H1 (cell line): ENCODE measurements around the gene GRM4. TPM values are rescaled to one million over a fixed set of nuclear protein-coding genes. Genes with fewer than 3 reads are reported as not detected.

Source experiments
- CTCF ChIA-PET: fragments of 300-600 bp; sonication (Branson Sonifier 250); formaldehyde crosslinking; loops from one replicate; lab custom pipeline; 2021; ENCODE audit not compliant: partially characterized antibody; lab: Charles Lee
- POLR2A ChIA-PET: fragments of 300-600 bp; sonication (Branson Sonifier 250); formaldehyde crosslinking; loops from one replicate; lab custom pipeline; 2021; ENCODE audit warnings: inconsistent platforms; ENCODE audit not compliant: partially characterized antibody; lab: Charles Lee
- DNase-seq, 2 experiments: peaks; one replicate each; pipeline versions ENCODE4 v3.0.0 to v3.0.0-alpha.2; 2010 to 2022; ENCODE audit warnings: low spot score in 2 of 2, low read depth in 1 of 2, mixed read lengths in 1 of 2
- FAIRE-seq: peaks from 2 replicates; lab custom pipeline; 2011; peaks lifted over from hg19 to GRCh38; lab: Jason Lieb, UNC
- H2AFZ ChIP-seq: 2 replicates; pipeline ENCODE4 v1.8.1; 2012; ENCODE audit warnings: low read length, inconsistent platforms
- H2AK5ac ChIP-seq: 2 replicates; pipeline ENCODE4 v1.6.1; 2013; ENCODE audit warnings: low read depth, low read length
- H2BK120ac ChIP-seq: replicated peaks from 2 replicates; pipeline ENCODE3; 2013; ENCODE audit warnings: low read depth, low read length, inconsistent platforms
- H2BK12ac ChIP-seq: 2 replicates; pipeline ENCODE4 v1.6.1; 2013; ENCODE audit warnings: low read depth, low read length
- H2BK15ac ChIP-seq: 2 replicates; pipeline ENCODE4 v1.6.1; 2013; ENCODE audit warnings: low read length
- H2BK20ac ChIP-seq: 2 replicates; pipeline ENCODE4 v1.6.1; 2013; ENCODE audit warnings: low read length
- H2BK5ac ChIP-seq: 2 replicates; pipeline ENCODE4 v1.6.1; 2013; ENCODE audit warnings: low read depth, low read length
- H3K14ac ChIP-seq: 2 replicates; pipeline ENCODE4 v1.6.1; 2013; ENCODE audit warnings: inconsistent platforms; ENCODE audit not compliant: insufficient read length
- H3K18ac ChIP-seq: 2 replicates; pipeline ENCODE4 v1.6.1; 2013; ENCODE audit warnings: low read length; ENCODE audit errors: extremely low read depth
- H3K23ac ChIP-seq: 2 replicates; pipeline ENCODE4 v1.6.1; 2013; ENCODE audit warnings: inconsistent platforms; ENCODE audit not compliant: insufficient read length
- H3K23me2 ChIP-seq: 2 replicates; pipeline ENCODE4 v1.6.1; 2013; ENCODE audit warnings: low read depth, low read length
- H3K27ac ChIP-seq: 2 replicates; pipeline ENCODE4 v1.6.1; 2011; ENCODE audit warnings: low read depth, low read length, inconsistent platforms
- H3K27me3 ChIP-seq, 4 experiments: replicated peaks in 1 of 4; 1 replicate in 1 of 4; 2 replicates in 3 of 4; pipeline versions ENCODE4 v1.6.1 to v1.8.1; 2011 to 2013; ENCODE audit warnings: low read length in 3 of 4, mild to moderate bottlenecking in 3 of 4, inconsistent platforms in 2 of 4, mixed read lengths in 2 of 4, moderate library complexity in 1 of 4; ENCODE audit not compliant: control insufficient read depth in 3 of 4, insufficient read depth in 3 of 4; ENCODE audit errors: extremely low read depth in 1 of 4
- H3K36me3 ChIP-seq, 4 experiments: 2 replicates each; pipeline versions ENCODE4 v1.6.1 to v1.8.1; 2011 to 2013; ENCODE audit warnings: mild to moderate bottlenecking in 4 of 4, low read length in 3 of 4, moderate library complexity in 2 of 4, control low read depth in 1 of 4, inconsistent platforms in 1 of 4; ENCODE audit not compliant: insufficient read depth in 4 of 4, control insufficient read depth in 2 of 4
- H3K4ac ChIP-seq: replicated peaks from 2 replicates; pipeline ENCODE3; 2013; ENCODE audit warnings: low read length, low read depth, mixed read lengths, inconsistent platforms; ENCODE audit not compliant: insufficient read length
- H3K4me1 ChIP-seq, 4 experiments: replicated peaks in 1 of 4; 1 replicate in 1 of 4; 2 replicates in 3 of 4; pipeline versions ENCODE4 v1.6.1 to v1.8.1; 2011 to 2013; ENCODE audit warnings: low read length in 3 of 4, inconsistent platforms in 2 of 4, mixed read lengths in 1 of 4; ENCODE audit not compliant: insufficient read depth in 4 of 4, control insufficient read depth in 3 of 4
- H3K4me2 ChIP-seq, 2 experiments: 2 replicates each; pipeline versions ENCODE4 v1.6.1 to v1.8.1; 2011 to 2013; ENCODE audit warnings: low read depth in 2 of 2, low read length in 2 of 2, control low read depth in 1 of 2, inconsistent platforms in 1 of 2, mild to moderate bottlenecking in 1 of 2; ENCODE audit not compliant: insufficient read depth in 1 of 2
- H3K4me3 ChIP-seq, 4 experiments: fragments of 200-600, 300-600 bp in 1 of 4; sonication (generic), shearing (Covaris generic), sonication (Bioruptor Twin) in 1 of 4; 2 replicates each; pipeline versions ENCODE4 v1.5.1 to v1.8.1; 2011 to 2016; ENCODE audit warnings: low read length in 4 of 4, low read depth in 3 of 4, control low read depth in 2 of 4, inconsistent platforms in 2 of 4, mild to moderate bottlenecking in 2 of 4, mixed read lengths in 1 of 4, moderate library complexity in 1 of 4; ENCODE audit not compliant: insufficient read depth in 2 of 4; ENCODE audit errors: extremely low read depth in 1 of 4
- H3K56ac ChIP-seq: replicated peaks from 2 replicates; pipeline ENCODE3; 2013; ENCODE audit warnings: low read depth, mild to moderate bottlenecking, mixed read lengths, low read length, inconsistent platforms; ENCODE audit not compliant: insufficient read length
- H3K79me1 ChIP-seq: 2 replicates; pipeline ENCODE4 v1.6.1; 2013; ENCODE audit warnings: low read depth, low read length, control low read depth
- H3K79me2 ChIP-seq, 2 experiments: 2 replicates each; pipeline versions ENCODE4 v1.6.1 to v1.8.1; 2012 to 2013; ENCODE audit warnings: low read length in 2 of 2, mild to moderate bottlenecking in 2 of 2, inconsistent platforms in 1 of 2; ENCODE audit not compliant: insufficient read depth in 2 of 2, control insufficient read depth in 1 of 2
- H3K9ac ChIP-seq, 4 experiments: replicated peaks in 1 of 4; 1 replicate in 1 of 4; 2 replicates in 3 of 4; pipeline versions ENCODE4 v1.6.1 to v1.8.1; 2011 to 2013; ENCODE audit warnings: low read depth in 3 of 4, low read length in 3 of 4, control low read depth in 2 of 4, mild to moderate bottlenecking in 2 of 4, moderate library complexity in 2 of 4, inconsistent platforms in 1 of 4; ENCODE audit errors: extremely low read depth in 1 of 4
- H3K9me3 ChIP-seq, 2 experiments: 2 replicates each; pipeline versions ENCODE4 v1.6.1 to v1.8.1; 2012 to 2013; ENCODE audit warnings: mild to moderate bottlenecking in 2 of 2, moderate library complexity in 2 of 2, control low read depth in 1 of 2, inconsistent platforms in 1 of 2, low read depth in 1 of 2, low read length in 1 of 2, mixed read lengths in 1 of 2; ENCODE audit not compliant: insufficient read depth in 2 of 2
- H4K20me1 ChIP-seq, 2 experiments: replicated peaks in 1 of 2; 2 replicates each; pipeline versions ENCODE3 to v1.8.1; 2011 to 2013; ENCODE audit warnings: inconsistent platforms in 2 of 2, low read length in 2 of 2, mild to moderate bottlenecking in 1 of 2; ENCODE audit not compliant: insufficient read depth in 2 of 2, control insufficient read depth in 1 of 2
- H4K5ac ChIP-seq: 2 replicates; pipeline ENCODE4 v1.6.1; 2013; ENCODE audit warnings: low read length, low read depth, mixed read lengths, inconsistent platforms; ENCODE audit not compliant: insufficient read length
- H4K8ac ChIP-seq: 2 replicates; pipeline ENCODE4 v1.8.0; 2013; ENCODE audit warnings: mild to moderate bottlenecking, moderate library complexity, low read length, inconsistent platforms; ENCODE audit not compliant: insufficient read depth; ENCODE audit errors: extremely low read depth
- H4K91ac ChIP-seq: replicated peaks from 2 replicates; pipeline ENCODE3; 2013; ENCODE audit warnings: low read length, mixed read lengths, inconsistent platforms; ENCODE audit not compliant: insufficient read length
- CTBP2 ChIP-seq: IDR thresholded peaks from 2 replicates; pipeline ENCODE4 v1.7.0; 2011; ENCODE audit warnings: borderline replicate concordance, mild to moderate bottlenecking, moderate library complexity, mixed read lengths, low read length; ENCODE audit not compliant: insufficient read depth, insufficient read length
- POLR2AphosphoS5 ChIP-seq: IDR thresholded peaks from 2 replicates; pipeline ENCODE4 v1.6.1; 2011; ENCODE audit warnings: low read depth, low read length
- WGBS, 2 experiments: shearing (Covaris generic) in 1 of 2; methylation state at CpG; one replicate each; pipeline versions ENCODE4 v1.1.6 to v1.1.7; 2013 to 2015; ENCODE audit warnings: low lambda C conversion rate in 2 of 2, mixed read lengths in 2 of 2, inconsistent platforms in 1 of 2, low coverage in 1 of 2, missing lambda C conversion rate in 1 of 2; ENCODE audit not compliant: insufficient replicate concordance in 2 of 2, insufficient coverage in 1 of 2, insufficient read length in 1 of 2; ENCODE audit errors: extremely low coverage in 1 of 2, missing lambda C conversion rate in 1 of 2; 5-methylcytosine and 5-hydroxymethylcytosine counted together
- polyA plus RNA-seq, 7 experiments: library from polyadenylated mRNA; depleted of rRNA in 3 of 7; stranded (reverse) in 5 of 7; unstranded in 2 of 7; fragments of >200 nt in 5 of 7; fragments of 200-250 nt in 2 of 7; gene quantifications; 1 replicate in 5 of 7; 2 replicates in 1 of 7; 4 replicates in 1 of 7; pipeline versions ENCODE4 v1.2.1 to v1.2.3, GENCODE V29; 2011 to 2013; ENCODE audit warnings: missing spikeins in 2 of 7, mixed read lengths in 2 of 7
- total RNA-seq: library from RNA; stranded (reverse); fragmentation: NEBNext Ultra II Directional; extraction: Animal tissue kit (Norgen Biotek cat#: 25700); gene quantifications from 2 replicates; pipeline ENCODE4 v1.2.1, GENCODE V29; 2021

The GRM4 gene
- total and polyA plus RNA-seq, 2 of the 8 experiments (the other 6 are each of a cell fraction or from before 2014, with no cell fraction given) = 19.6 to 21.5 TPM

- H3K9ac ChIP-seq = no peak overlapping the region
- POLR2A ChIA-PET = no interaction called here
- no peak for TF ChIP-seq CTBP2
- TF ChIP-seq POLR2AphosphoS5 = no peak
These were observed 100.1 kb downstream of the GRM4 start for GRCh38 chr6:34045771-34046170.

More at GRCh38 chr6:34045771-34046170, 100.1 kb downstream of the GRM4 start:
- no peak overlapping the region for H3K27ac ChIP-seq
- H3K23ac ChIP-seq = no peak overlapping the region
- FAIRE-seq (no peak), DNase-seq (no peak)
- H3K4me2 ChIP-seq = no peak overlapping the region
- H3K4me3 ChIP-seq = no peak overlapping the region
- no peak overlapping the region for H3K4ac ChIP-seq
- H2BK5ac ChIP-seq = no peak overlapping the region
- H3K14ac ChIP-seq = no peak overlapping the region
- no peak overlapping the region for H2BK20ac ChIP-seq
- H3K36me3 ChIP-seq = no peaks in the 10 kb centered on the region
- H3K9me3 ChIP-seq = no peaks in the 10 kb centered on the region
- no peak overlapping the region for H2AK5ac ChIP-seq
- peaks cover 0 to 13% (median 8%) of the 10 kb centered on the region in 4 experiments; a peak in 6 of 7 replicates for H3K4me1 ChIP-seq
- H3K27me3 ChIP-seq = no peaks in the 10 kb centered on the region
- no peak overlapping the region for H4K5ac ChIP-seq
- H3K79me1 ChIP-seq = no peaks in the 10 kb centered on the region
- CTCF ChIA-PET = interaction anchor here (0.8 to 3.8 kb wide), 11 partner anchors 9 to 110 kb away, joined by 3 to 26 read pairs (median 4); no protein-coding TSS in a partner anchor
- H4K20me1 ChIP-seq = peaks cover 2 to 12% of the 10 kb centered on the region in 2 experiments
- no peak overlapping the region for H2BK15ac ChIP-seq
- no peak overlapping the region for H2BK12ac ChIP-seq
- H4K91ac ChIP-seq = no peak overlapping the region
- WGBS, 2 experiments = 82% methylated on average over 8 of the region's 8 CpGs; no CpG with 5 or more reads in 1 of the 2 experiments
- H4K8ac ChIP-seq = no peak overlapping the region
- H3K56ac ChIP-seq = no peak overlapping the region
- H3K23me2 ChIP-seq = peaks cover 8% of the 10 kb centered on the region; the same call in 1 of the 2 replicates
- H2AFZ ChIP-seq = no peak overlapping the region
- H3K79me2 ChIP-seq = no peaks in the 10 kb centered on the region
- H2BK120ac ChIP-seq = no peak overlapping the region
- H3K18ac ChIP-seq = no peak overlapping the region; the same call in 1 of the 2 replicates
